Dermis blood vessel endothelial cell (primary cell): ENCODE measurements around the gene SIL1. TPM values are rescaled to one million over a fixed set of nuclear protein-coding genes. Genes with fewer than 3 reads are reported as not detected.
"Not testable (repeated sequence)": the region's sequence is repeated elsewhere in the genome, so short reads cannot be mapped to it uniquely, and the experiment has no call there.

ENCODE experiments used
- DNase-seq: peaks from one replicate; pipeline ENCODE4 v3.0.0; 2010
- total RNA-seq: library from RNA; depleted of rRNA; stranded (reverse); fragments of >200 nt; gene quantifications from 2 replicates; pipeline ENCODE4 v1.2.3, GENCODE V29; 2014

Gene SIL1
- total RNA-seq, 1 donor from 2014 or later, result 58.0 TPM

DNA sequence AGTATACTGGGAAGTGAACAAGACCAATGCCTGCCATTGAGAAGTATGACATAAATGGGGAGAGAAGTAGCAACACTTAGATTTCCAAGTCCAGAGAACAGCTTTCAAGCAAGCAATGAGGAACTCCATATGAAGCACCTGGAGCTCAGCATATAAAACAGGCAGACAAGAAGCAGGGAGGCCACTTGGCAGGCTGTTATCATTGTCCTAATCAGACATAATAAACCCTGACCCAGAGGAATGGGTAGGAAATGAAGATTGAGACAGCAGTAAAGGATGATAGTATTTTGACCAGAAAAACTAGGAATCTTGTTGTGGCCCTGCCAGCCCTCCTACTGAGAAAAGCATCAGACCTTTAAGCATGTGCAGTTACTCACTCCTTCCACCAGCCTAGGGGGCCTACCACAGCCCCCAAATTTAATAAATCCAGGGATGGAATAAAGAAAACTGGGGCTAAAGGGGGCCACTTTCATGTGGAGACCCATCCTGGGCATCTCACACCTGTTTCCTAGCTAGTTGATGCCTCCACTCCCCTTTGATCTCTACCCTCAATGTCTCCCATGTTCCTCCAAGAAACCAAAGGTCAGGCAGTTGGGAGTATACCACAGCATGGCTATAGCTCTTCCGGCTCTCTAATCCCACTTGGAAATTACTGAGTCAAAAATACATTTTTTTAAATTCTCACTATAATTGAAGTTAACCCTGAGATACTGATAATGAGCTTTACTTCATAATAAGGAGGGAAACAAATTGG, 135.1 kb downstream of the SIL1 start:
- DNase-seq, result no peak

DNA sequence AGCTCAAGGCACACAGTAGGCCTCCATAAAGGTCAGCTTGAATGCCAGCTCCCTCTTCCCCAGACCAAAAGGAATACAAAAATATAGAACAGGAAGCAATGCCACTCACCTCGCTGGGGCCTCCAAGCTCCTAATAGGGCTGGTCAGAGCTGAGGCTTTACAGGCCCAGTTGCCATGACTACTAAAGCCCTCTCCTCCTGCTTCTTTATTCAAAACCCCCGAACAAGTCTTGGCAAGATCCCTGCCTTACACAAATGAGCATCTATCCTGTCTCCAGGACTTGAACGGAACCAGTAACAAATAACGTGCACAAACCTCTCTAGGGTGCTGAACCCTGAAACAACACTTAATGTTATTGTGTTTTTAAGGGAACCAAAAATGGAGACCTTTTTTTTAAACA, 136.3 kb downstream of the SIL1 start:
- DNase-seq, result peak; percentile 30

DNA sequence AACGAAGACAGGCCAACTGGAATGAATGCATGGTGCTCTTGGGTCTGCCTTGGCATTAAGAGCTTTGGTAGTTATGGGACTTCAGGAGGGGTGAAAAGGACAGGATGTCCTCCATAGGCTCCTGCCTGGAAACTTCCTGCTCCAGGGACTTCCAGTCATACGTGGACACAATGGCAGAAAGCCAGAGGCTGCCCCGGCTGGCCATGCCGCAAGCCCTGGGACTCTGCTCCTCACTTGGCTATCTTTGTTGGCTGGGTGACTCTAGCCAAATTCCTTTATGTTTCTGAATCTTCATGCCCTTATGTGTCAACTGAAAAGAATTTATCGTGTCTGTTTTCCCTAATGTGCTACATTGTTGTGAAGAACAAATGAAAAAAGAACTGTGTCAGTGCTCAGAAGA, 136.9 kb downstream of the SIL1 start:
- DNase-seq, result peak; percentile 63

DNA sequence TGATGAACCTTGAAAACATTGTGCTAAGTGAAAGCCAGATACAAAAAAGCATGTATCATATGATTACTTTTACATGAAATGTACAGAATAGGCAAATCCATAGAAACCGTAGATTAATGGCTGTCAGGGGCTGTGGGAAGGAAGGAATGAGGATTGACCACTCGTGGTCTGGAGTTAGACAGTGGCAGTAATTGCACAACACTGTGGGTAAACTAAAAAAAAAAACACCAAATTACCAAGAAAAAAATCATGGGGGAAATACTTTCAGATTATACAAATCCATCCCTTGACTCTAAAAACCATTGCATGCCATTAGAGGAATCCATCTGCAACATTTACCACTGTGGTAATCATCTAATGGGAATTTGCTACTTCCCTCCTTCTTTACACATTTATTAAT, 140.0 kb downstream of the SIL1 start:
- DNase-seq, result no peak

DNA sequence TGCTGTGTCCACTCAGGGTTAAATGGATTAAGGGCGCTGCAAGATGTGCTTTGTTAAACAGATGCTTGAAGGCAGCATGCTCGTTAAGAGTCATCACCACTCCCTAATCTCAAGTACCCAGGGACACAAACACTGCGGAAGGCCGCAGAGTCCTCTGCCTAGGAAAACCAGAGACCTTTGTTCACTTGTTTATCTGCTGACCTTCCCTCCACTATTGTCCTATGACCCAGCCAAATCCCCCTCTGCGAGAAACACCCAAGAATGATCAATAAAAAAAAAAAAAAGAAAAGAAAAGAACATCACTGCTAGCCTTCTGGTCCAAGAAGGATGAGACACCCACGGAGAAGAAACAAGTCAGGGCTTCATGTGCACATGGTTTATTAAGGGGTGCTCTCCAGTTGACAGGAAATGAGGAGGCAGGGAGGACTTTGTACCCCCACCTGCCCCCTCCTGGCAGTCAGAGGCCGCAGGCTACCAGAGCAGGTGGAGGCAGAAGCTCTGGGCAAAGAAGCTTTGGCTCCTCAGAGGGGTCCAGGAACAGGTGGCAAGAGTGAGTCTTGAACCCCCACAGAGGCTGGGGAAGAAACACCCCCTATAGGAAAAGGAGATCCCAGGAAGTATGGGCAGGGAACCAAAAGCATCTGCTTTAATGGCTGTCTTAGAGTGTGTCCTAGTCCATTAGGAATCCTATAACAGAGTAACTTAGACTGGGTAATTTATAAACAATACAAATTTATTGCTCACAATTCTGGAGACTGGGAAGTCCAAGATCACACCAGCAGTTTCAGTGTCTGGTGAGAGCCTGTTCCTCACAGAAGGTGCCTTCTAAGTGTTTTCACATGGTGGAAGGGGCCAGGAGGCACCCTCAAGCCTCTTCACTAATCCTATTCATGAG, 140.9 kb downstream of the SIL1 start:
- not testable (repeated sequence) for DNase-seq

DNA sequence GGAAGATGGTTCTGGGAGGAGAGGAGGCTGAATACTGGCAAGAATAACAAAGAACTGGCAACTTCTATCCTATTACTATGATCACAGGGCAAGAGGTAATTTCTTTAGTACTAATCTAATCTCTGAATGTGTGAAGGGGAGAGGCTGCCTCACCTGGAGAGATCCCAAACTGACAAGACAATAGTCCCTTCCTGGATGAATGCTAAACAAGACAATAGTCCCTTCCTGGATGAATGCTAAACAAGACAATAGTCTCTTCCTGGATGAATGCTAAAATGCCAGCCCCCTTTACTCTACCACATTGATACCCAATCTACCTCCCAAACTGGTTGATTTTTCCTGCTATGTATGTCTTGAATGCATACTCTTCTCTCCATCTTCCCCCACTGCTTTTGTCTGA, 145.2 kb downstream of the SIL1 start:
- DNase-seq, result no peak

DNA sequence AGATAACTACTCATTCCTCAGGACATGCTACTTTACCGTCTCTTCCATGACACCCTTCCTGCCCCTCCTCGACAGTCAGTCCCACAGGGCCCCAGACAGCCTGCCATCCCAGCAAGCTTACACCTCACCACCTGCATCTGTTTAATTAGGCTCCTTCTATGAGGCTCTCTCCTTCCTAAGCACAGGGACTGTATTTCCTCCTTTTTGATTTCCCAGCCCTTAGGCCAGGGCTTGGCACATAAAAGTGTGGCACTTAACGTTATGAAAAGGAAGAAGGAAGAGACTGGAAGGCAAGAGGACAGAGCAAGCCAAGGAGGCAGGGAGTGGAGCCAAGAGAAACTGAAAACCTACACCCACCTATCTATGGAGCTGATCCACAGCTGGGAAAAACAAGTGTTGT, 146.8 kb downstream of the SIL1 start:
- no peak for DNase-seq

DNA sequence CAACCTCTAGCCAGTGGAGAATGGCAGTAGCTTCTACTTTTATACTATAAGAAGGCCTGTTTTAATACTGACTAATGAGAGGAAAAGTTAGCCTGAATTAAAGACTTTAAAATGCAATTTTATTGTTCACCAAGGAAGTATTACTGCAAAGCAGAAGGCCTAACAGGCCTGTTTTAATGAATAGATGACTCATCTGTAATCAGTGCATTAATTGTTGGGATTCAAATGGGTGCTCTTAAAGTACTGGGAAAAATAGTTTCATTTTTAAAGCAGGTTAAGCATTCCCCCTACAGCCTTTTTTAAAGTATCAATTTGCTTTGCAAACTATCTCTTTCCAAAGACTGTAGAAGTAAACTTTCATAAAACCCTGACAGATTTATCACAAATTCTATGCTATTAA, 147.7 kb downstream of the SIL1 start:
- DNase-seq, result no peak

DNA sequence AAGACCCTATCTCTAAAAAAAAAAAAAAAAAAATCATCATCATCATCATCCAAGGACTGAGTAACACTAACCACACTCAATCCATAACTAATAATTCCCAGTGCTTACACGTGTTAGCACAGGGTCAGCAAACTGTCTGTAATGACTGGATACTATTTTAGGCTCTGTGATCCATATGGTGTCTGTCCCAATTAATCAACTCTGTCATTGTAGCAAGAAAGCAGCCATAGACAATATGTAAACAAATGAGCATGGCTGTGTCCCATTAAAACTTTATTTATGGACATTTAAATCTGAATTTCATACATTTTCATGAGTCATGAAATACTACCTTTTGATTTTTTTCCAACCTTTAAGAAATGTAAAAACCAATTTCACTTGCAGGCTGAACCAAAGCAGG, 148.4 kb downstream of the SIL1 start:
- no peak for DNase-seq

DNA sequence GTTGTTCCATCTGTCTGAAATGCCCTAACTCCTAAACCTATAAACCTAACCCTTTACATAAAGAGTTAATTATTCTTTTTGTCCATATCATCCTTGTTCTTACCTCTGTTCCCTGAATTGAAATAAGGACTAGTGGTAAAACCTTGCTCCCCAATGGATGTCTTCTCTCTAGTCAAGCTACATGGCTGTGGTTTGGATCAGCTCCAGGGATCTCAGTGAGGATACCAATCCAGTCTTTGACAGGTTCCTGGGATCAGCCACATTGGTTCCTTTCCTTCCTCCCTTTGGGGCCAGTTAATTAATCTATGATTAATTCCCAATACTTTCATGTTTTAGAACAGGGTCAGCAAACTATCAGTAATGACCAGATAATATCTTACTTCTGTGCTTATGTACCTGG, 151.6 kb downstream of the SIL1 start:
- DNase-seq, result no peak

DNA sequence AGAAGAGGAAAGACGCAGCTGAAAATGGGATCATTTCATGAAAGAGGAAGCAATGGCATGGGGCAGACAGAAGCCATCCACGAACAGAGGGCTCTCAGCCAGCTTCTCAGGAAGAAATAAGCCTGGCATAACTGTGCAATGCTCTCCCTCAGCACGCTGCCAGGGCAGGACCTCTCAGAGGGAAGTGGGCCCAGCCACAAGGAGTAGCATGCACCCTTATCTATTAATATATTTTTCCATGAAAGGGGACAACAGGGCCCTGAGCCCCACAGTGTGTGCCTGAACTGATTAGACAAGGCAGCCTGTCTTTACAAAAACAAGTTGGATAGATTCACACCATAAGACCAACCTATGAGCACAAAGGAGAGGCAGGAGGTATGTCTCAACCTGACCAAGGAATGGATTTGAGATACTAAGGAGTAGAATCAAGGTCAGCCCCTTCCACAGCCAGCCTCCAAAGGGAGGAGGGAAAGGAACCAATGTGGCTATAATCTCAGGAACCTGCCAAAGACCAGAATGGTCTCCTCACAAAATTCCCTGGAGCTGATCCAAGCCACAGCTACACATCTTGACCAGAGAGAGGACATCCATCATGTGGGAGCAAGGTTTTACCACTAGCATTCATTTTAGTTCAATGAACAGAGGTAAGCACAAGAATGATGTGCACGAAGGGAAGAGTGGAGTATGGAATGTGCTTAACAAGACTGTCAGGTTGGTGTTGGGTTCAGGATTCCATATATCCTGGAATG, 154.8 kb downstream of the SIL1 start:
- no peak for DNase-seq

DNA sequence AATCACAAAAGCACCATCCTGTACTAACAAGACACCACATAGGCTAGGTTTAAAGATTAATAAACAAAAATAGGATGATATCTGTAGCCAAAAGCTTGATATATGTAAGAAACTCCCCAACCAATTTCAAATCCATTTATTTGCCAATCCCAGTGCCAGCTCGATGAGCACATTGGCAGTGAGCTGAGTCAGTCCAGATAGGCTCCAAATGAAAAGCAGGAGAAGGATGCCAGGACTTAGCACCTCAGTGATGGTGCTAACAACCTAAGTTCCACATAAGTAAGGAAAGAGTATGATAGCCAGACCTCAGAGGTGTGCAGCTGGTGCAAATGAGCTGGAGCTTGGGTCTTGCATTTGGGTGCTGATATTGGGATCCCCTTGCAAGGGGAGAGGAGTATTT, 158.1 kb downstream of the SIL1 start:
- DNase-seq, result no peak

DNA sequence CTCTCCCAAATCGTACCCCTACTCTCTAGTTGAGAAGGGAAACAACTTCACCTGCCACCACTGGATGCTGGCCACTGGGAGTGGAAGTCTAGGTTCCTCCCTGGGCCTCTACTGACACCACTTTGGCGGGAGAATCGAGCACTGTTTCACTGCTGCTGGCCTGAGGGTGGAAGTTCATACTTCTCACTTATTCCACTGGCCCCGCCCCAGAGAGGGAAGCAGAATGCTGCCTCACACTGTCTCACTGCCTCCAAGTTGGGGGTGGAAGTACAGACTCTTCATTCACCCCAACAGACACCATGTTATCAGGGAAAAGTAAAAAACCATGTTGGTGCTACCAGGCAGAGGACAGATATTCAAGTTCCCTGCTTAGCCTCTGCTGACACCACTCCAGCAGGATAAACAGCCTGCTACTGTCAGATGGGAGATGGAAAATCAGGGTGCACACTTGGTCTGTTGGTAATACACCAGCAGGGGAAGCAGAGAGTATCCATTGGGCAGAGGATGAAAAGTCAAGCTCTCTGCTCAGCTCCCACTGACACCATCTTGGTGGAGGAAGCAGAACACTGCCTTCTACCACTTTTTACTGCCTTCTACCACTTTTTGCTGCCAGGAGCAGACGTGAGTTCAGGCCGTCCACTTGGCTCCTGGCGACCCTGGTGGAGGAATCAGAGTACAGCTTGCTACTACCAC, 159.4 kb downstream of the SIL1 start:
- DNase-seq, result no peak

DNA sequence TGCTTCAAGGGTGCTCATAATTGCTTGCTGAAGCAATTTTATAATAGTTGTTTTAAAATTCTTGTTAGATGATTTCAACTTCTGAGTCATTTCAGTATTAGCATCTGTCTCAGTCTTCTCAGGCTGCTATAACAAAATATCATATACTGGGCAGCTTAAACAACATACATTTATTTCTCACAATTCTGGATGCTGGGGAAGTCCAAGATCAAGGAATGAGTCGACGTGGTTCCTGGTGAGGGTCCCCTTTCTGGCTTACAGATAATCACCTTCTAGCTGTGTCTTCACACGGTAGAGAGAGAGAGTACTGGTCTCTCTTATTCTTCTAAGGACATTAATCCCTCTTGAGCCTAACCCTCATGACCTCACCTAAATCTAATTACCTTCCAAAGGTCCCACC, 160.4 kb downstream of the SIL1 start:
- no peak for DNase-seq

DNA sequence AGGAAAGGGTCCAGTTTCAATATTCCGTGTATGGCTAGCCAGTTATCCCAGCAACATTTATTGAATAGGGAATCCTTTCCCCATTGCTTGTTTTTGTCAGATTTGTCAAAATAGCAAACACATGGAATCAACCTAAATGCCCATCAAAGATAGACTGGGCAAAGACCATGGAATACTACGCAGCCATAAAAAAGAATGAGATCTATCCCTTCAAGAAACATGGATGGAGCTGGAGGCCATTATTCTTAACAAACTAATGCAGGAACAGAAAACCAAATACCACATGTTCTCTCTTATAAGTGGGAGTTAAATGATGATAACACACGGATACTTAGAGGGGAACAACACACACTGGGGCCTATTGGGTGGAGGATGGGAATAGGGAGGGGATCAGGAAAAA, 161.8 kb downstream of the SIL1 start:
- not testable (repeated sequence) for DNase-seq

DNA sequence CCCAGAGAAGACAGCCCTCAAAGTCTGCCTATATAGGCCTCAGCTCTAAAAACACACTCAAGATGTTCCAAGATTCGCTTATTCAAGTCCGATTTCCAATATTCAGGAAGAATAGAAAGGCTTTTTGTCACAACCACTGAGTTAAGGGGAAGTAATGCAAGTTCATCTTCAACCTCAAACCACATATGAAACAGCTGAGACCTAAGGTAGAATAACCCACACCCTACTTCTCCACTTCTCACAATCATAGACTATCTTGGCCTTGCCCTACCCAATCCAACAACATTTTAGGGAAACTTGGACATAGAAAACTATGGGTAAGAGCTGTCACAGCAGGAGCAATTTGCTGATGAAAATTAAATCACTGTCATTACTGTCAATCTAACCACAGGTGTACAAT, 171.0 kb downstream of the SIL1 start:
- DNase-seq, result no peak

DNA sequence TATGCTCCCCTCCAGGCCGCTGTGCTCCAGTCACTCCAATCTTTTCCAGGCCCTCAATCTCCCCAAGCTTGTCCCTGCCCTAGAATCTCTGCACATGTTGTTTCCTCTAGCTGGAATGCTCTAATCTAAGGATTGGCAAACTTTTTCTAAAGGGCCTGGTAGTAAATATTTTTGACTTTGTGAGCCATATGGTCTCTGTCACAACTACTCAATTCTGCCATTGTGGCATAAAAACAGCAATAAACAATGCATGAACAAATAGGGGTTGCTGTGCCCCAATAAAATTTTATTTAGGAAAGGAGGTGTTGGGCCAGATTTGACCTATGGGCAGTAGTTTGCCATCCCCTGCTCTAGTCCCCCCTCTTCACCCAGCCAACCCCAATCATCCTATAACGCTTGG, 172.5 kb downstream of the SIL1 start:
- no peak for DNase-seq

DNA sequence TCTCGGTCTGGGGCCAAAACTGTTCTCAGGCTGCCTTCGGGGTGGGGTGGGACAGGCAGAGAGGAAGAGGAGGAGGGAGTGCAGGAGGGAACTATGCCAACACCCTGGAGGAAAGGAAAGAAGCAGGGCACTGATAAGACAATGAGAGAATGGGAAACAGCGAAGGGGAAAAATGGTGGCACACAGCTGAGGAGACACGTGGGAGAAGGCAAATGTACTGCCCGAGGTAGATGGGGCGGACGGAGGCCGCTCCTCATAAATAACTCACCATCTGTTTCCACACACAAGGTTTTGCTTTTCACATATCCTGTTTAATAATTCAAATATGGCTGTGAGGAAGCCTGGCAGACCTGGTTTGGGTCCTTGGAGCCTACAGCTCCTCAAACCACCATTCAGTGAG, 174.9 kb downstream of the SIL1 start:
- DNase-seq, result peak; percentile 45

DNA sequence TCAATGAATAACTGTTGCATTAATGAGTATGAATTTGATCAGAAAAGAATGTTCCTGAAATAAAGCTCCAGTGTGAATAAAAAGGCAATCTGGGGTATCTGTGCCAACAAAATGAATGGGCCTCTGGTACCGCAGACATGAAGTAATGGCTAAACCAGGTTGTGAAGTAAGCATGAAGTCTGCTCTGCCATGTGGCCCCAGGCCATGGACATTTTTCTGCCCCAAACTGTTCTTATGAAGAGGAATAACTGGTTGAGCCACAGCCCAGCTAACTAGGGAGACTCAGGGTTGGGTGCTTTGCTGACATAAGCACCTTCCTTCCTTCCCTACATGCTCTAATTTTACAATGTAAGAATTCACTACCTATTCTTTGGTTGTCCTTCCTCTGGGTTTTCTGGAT, 175.6 kb downstream of the SIL1 start:
- DNase-seq, result no peak

DNA sequence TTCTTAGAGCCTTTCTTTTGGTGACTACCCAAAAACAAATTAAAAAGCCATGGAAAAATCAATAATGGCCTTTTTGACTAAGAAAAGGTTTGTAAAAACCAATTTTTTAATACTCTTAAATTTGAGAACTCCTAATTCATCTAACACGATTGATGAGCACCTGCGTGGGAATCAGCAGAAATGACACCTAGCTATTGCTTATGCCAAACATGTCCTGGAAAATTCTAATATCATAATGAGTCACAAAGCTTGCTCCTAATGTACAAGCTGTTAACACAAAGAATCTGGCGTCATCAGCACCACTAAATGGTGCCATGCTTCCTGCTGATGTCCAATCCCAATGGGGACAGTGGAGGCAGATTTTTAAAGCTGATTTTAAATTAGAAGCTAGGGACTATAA, 176.8 kb downstream of the SIL1 start:
- peak; percentile 34 for DNase-seq

DNA sequence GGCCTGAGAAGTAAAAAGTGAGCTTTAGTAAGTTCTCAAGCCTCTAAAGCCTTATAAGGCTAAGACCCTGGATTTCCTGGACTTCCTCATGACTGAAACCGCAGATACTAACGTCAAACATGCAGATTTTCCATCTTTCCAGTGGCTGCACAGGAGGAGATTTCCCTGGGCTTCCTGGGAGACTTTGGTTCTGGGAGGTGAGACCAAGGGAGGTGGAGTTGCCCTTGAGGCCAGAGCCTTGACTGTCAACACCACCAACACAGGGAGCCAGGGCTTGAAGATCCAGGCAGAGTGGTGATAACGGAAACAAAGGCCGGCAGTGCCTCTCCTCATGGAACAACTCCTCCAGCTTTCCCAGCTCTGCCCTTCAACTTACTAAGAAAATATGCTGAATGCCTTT, 178.3 kb downstream of the SIL1 start:
- DNase-seq, result no peak

DNA sequence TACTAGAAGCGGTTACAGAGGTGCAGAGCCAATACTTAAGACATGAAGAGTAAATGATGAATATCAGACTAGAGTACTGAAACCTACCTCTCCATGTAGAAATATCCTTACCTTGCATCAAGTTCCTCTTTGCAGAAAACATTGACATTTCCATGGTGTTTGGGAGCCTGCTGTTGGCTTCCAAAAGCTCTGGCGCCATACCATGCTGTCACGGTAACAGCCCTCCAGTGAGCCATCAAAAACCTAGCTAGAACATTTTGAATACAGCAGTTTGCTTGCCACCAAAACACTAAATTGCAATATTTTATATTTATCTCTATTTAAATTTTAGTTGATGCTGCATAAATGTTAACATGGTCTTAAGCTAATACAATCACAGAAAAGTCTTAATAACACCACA, 179.0 kb downstream of the SIL1 start:
- no peak for DNase-seq

DNA sequence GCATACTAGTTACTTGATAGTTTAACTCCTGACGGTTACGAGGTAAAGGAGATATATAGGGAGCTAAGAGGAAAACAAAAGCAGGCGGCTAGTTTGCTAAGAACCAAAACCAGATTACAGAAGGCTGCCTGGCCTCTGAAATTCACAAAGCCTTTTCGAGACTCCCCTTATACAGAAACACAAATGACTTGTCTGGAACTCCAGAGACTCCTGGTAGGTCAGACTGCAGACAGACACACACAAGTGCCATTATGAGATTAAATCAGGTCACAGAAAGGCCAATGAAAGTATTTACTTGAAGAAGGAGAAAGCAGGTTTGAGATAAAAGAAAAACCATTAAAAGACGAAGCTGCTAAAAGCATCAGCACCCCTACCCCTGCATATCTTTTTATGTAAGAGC, 180.5 kb downstream of the SIL1 start:
- DNase-seq, result no peak
